Stimulated activated naive CD4-positive, alpha-beta T cell (primary cell): ENCODE data around the gene DLGAP1.
A peak's percentile ranks its signal among the peaks of the same experiment; 100 is the strongest.

Experiments used
- DNase-seq, 6 experiments: peaks; one replicate each; lab custom pipeline; 2025; lab: John Stamatoyannopoulos, UW

The DLGAP1 gene

GRCh38 chr18:4157352-4157751, 297.8 kb downstream of the DLGAP1 start:
- DNase-seq: no peak

- DNase-seq: no peak
Measured at GRCh38 chr18:4146797-4147196, 308.3 kb downstream of the DLGAP1 start.

DNA sequence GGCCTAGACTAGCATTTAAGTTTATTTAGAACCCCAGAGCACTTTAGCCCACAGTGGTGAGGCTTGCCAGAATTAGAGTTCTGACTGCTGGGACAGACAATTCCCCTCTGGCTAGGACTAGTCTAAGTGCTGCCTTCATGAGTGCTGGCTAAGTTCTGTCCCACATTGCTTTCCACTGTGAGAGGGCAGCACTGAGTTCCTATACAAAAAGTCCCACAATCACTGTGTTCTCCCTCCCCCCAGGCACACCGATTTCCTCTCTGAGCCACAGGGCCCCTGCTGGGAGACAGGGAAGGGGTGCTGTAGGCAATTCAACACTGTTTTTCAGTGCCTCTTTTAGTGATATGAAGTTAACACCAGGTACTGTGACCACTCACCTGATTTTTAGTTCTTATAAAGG, 310.9 kb downstream of the DLGAP1 start:
- no peak for DNase-seq

- no peak for DNase-seq
Measured at GRCh38 chr18:4143585-4143984, 311.5 kb downstream of the DLGAP1 start.

DNA sequence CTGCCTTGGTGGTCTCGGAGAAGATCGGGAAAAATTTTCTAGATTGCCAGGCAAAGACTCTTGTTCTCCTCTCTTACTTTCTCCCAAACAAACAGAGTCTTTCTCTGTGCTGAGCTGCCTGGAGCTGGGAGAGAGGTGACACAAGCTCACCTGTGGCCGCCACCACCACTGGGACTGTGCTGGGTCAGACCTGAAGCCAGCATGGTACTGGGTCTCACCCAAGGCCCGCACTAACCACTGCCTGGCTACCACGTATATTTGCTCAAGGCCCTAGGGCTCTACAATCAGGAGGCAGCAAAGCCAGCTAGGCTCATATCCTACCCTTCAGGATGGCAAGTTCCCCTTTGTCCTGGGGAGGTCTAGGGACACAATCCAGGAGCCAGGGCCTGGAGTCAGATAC, 312.2 kb downstream of the DLGAP1 start:
- no peak for DNase-seq

DNA sequence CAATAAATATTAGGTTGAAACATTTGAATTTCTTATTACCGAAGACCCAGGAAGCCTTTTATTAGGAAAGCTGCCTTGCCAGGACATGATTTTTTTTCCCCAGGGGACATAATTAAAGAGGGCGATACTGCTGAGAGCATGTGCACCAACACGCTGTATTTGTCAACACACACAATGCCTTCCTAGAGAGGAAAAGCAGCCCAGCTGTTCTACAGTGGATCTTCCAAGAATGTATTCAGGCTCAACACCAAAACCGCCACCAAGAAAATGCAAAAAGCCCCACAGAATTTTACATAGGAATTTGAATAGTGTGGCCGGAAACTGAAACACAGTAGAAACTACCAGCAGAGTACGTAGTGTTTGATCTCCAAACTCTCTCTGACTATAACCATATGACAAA, 320.4 kb downstream of the DLGAP1 start:
- DNase-seq: no peak

DNA sequence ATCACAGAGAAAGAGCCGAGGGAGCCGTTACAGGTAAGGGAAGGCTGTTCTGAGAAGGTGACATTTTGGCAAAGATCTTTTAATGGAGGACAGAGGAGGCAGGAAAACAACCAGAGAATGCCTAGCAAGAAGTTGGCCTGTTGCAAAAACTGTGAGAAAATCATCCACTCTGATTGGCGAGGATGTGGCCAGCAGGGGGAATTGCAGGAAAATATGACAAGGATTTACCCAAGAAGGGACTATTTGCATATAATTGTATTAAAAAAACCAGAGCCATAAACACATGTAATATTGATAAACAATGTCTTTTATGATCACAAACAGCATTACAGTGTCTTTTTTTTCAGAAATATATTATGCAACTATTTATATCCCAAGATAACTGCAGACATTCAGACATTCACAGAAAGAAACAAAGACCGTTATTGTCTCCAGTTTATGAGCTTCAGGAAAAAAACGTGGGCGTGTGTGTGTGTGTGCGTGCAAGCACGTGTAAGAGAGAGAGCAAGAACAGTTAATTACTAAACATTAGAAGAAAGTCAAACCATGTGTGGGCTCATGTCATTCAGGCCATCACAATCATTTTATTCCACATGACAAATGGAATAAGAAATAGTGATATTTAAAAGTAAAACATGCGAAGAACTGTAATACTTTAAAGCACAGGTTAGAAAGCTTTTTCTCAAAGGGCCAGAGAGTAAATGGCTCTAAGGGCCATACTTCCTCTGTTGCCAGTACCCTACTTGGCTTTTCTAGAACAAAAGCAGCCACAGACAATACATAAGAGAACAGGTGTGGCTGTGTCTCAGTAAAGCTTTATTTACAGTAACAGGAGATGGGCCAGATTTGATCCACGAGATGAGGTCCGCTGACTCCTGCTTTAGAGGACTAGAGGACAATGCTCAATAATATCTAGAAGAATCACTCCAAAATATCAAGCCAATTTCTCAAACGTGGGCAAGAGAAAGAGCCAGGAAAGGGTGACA, 324.1 kb downstream of the DLGAP1 start:
- no peak for DNase-seq

- no peak for DNase-seq
Measured at GRCh38 chr18:4126939-4127338, 328.2 kb downstream of the DLGAP1 start.

DNA sequence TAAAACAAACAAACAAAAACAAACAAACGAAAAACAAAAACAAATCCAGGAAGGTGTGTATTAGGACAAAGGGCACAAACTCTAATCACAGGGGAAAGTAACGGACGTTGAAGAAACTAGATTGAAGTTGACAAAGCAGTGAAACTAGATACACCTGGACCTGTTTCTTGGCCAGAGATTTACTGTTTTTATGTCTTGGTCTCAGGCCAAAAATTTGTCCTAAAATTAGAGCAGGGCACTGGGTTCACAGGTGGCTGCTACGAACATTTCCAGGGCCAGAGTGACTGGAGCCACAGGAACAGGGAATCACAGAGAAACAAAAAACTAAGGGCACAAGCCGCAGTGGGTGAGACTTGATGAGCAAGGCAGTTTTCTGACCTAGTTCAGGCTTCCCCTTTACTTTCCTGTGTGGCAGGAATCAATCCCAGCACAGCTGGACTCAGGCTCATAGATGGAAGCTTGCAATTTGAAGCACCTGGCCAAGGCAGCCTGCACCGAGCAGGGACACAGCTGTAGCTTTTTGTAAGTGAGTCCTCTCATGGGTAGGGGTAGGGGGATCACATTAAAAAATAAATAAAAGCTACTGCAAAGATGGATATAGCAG, 329.4 kb downstream of the DLGAP1 start:
- no peak for DNase-seq

- DNase-seq: no peak
Measured at GRCh38 chr18:4125224-4125623, 329.9 kb downstream of the DLGAP1 start.

- no peak for DNase-seq
Measured at GRCh38 chr18:4119813-4120212, 335.3 kb downstream of the DLGAP1 start.

DNA sequence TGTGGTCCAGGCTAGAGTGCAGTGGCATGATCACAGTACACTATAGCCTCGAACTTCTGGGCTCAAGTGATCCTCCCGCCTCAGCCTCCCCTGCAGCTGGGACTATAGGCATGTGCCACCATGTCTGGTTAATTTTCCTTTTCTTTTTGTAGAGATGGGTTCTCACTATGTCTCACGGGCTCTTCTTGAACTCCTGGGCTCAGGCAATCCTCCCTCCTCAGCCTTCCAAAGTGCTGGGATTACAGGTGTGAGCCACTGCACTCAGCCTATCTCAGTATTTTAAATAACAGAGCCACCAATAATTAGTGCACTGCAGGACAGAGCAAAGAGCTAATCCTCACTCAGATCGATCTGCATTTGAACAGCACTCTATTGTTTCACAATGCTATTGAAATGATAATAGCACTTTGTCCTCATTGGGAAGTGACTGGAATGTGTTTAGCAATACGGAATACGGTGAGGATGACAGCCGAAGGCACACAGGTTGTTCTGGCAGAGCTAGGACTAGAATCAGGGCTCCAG, 335.9 kb downstream of the DLGAP1 start:
- no peak for DNase-seq

DNA sequence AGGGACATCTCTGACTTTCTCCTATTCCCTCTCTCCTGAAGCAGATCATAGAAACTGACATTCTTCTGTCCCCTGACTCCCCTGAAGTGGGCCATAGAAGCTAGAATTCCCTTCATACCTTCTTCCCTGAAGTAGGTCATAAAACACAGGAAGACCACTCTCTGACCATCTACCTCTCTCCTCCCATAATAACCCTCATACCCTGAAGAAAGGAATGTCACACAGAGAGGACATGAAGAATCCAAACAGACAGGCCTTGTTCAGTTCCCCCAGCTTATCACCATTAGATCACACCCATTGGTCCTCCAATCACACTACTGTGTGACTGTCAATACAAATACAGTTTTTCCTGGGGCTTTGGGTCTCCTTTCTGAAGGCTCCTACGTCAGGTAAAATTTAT, 347.1 kb downstream of the DLGAP1 start:
- DNase-seq: no peak

DNA sequence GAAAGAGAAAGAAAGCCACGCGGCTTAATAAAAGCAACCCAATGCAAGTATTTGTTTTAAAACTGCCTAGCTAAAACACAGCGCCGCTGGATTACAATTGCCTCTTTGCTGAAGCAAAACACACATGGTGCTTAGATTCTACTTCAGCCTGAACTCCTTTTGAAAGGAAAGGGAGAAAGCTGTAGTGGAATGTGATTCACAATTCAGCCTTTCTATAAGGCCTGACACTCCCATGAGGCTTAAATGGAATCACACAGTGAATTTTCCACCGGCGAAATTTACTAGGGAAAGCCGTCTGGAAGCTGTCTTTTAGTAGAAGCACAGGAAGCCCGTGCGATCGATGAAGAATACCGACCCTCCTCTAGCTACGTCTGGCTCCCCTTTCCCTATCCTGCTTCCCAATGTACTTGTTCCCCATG, 348.0 kb downstream of the DLGAP1 start:
- no peak for DNase-seq

- DNase-seq: peak in 5 of 6 experiments; percentile 7 to 56 (median 29)
Measured at GRCh38 chr18:4106407-4107033, 348.6 kb downstream of the DLGAP1 start.

GRCh38 chr18:4102901-4103300, 352.2 kb downstream of the DLGAP1 start:
- no peak for DNase-seq

DNA sequence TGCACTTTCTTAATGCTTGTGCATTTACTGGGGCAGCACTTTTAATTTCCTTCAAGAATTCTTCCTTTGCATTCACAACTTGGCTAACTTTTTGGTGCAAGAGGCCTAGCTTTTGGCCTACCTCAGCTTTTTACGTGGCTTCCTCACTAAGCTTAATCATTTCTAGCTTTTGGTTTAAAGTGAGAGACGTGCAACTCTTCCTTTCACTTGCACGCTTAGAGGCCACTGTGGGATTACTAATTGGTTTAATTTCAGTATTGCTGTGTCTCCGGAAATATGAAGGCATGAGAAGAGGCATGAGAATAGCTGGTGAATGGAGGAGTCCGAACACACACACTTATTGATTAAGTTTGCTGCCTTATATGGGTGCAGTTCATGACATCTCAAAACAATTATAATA, 354.1 kb downstream of the DLGAP1 start:
- DNase-seq: no peak

DNA sequence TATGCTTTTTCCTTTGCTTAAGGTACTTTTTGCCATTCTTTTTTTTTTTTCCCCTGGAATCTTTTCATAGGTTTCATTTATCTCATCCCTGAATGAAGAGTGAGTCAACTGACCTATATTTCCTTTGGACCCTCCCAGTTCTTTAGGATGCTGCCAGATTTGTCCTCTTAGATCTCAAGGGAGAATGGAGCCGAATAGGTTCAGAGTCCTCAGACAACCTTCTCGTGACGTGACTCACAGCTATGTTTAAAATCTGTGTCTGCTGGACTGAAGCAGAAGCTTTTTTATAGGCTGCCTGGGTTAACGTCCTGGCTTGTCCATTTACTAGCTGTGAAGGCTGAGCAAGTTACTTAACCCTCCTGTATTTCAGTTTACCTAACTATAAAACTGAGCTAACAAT, 358.6 kb downstream of the DLGAP1 start:
- DNase-seq: no peak

GRCh38 chr18:4093676-4094075, 361.4 kb downstream of the DLGAP1 start:
- DNase-seq: no peak

GRCh38 chr18:4084382-4084900, 370.7 kb downstream of the DLGAP1 start:
- DNase-seq: no peak

DNA sequence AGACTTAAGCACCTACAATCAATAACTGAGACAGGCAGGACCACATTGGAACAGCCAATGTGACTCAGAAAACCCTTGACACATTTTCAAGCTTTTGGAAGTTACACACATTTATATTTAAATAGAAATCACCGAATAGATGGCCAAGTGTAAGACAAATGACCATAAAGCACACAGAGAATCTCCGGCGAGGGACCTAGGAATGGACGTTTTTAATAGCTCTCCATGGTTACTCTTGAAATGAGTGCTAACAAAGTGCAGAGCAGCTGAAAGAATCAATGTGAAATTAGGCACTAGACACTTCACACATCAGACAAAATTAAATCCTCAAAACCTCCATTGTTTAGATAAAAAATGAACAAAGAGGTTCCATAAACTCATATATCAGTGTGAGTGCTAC, 376.9 kb downstream of the DLGAP1 start:
- DNase-seq: no peak

DNA sequence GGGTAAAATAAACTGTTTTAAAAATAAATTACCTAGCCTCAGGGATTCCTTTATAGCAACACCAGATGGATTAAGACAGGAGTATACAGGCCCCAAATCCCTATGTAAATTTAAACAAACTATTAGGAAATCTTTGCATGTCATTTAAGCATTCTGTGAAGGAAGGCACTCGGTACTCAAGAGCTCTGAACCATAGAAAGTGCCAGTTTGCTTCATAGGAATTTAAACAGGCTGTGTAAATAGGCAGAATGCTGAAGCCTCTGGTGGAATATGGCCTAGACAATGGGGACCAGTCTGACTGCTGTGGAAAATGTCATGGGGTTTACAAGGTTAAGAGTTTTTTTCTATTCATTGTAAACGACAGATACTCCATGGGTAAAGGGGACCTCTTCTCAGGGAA, 377.4 kb downstream of the DLGAP1 start:
- DNase-seq: no peak
